GM12878 (cell line): ENCODE results near the gene C21orf91.

Experiments used
- ASH2L ChIP-seq: fragments of 300-600, 200-600 bp; sonication (generic); IDR thresholded peaks from 2 replicates; pipeline ENCODE4 v1.6.1; 2017; ENCODE audit warnings: low read depth, mild to moderate bottlenecking, borderline replicate concordance
- ATF3 ChIP-seq: IDR thresholded peaks from 2 replicates; pipeline ENCODE4 v1.6.1; 2011; ENCODE audit warnings: low read depth, mild to moderate bottlenecking, low read length, moderate library complexity, borderline replicate concordance; ENCODE audit errors: extremely low read depth
- CTCF ChIP-seq, 3 experiments: IDR thresholded peaks in 2 of 3; conservative IDR thresholded peaks in 1 of 3; 2 replicates each; pipeline ENCODE4 v1.5.1; 2011; ENCODE audit warnings: low read depth in 3 of 3, low read length in 3 of 3, mild to moderate bottlenecking in 3 of 3, control low read depth in 2 of 3, moderate library complexity in 2 of 3, inconsistent platforms in 1 of 3, mixed read lengths in 1 of 3; ENCODE audit not compliant: control insufficient read depth in 2 of 3, insufficient read depth in 1 of 3; ENCODE audit errors: extremely low read depth in 1 of 3
- EZH2 ChIP-seq: IDR thresholded peaks from 2 replicates; pipeline ENCODE4 v1.6.1; 2012; ENCODE audit warnings: low read depth, mild to moderate bottlenecking, control low read depth, inconsistent platforms, low read length, borderline replicate concordance; ENCODE audit not compliant: control insufficient read depth
- HCFC1 ChIP-seq: fragments of 150-350 bp; IDR thresholded peaks from 2 replicates; pipeline ENCODE4 v1.6.1; 2014; ENCODE audit warnings: low read length
- HDAC6 ChIP-seq: fragments of 200-600 bp; sonication (generic); IDR thresholded peaks from one replicate; pipeline ENCODE4 v1.8.0; 2017; ENCODE audit warnings: antibody characterized with exemption; ENCODE audit not compliant: unreplicated experiment
- POLR2A ChIP-seq: IDR thresholded peaks from 2 replicates; pipeline ENCODE4 v1.6.1; 2011; ENCODE audit warnings: low read depth, mild to moderate bottlenecking, low read length
- POLR2AphosphoS5 ChIP-seq: IDR thresholded peaks from 2 replicates; pipeline ENCODE4 v1.6.1; 2011; ENCODE audit warnings: mild to moderate bottlenecking, low read length, inconsistent platforms
- REST ChIP-seq: IDR thresholded peaks from 2 replicates; pipeline ENCODE4 v1.6.1; 2012; ENCODE audit warnings: mild to moderate bottlenecking, low read depth, low read length
- SMC3 ChIP-seq: IDR thresholded peaks from 2 replicates; pipeline ENCODE4 v1.6.1; 2011; ENCODE audit warnings: low read length, improper control_type of control experiment, borderline replicate concordance

GRCh38 chr21:17786851-17787181 is 32.3 kb downstream of the C21orf91 start:
- TF ChIP-seq EZH2: no peak
- no peak for TF ChIP-seq CTCF (IDR thresholded peaks at IDR 0.05 in 2 of 3, conservative IDR thresholded peaks at IDR 0.05 in 1 of 3; ENCODE audit: control insufficient read depth in 2 of 3, extremely low read depth in 1 of 3, insufficient read depth in 1 of 3, low read depth in 3 of 3, low read length in 3 of 3)
- TF ChIP-seq ATF3: no peak
- no peak for TF ChIP-seq HDAC6
- TF ChIP-seq HCFC1: no peak
- no peak for TF ChIP-seq POLR2AphosphoS5
- TF ChIP-seq ASH2L: no peak
- TF ChIP-seq SMC3: no peak
- TF ChIP-seq REST: no peak
- TF ChIP-seq POLR2A: no peak
